Right lobe of liver (tissue), 4 donors: ENCODE data around the gene SBF2.

ENCODE experiments used
- POLR2A ChIP-seq: fragments of 450-650 bp; IDR thresholded peaks from one replicate; pipeline ENCODE4 v1.6.1; 2017; ENCODE audit warnings: antibody characterized with exemption, mild to moderate bottlenecking
- TF ChIP-seq, protein P1 (sequence below), 4 donors: fragments of 200-600 bp in 3 of 4; fragments of 450-650 bp in 1 of 4; IDR thresholded peaks; one replicate each; pipeline versions ENCODE4 v1.5.1 to v1.8.0; 2016 to 2022; ENCODE audit warnings: antibody characterized with exemption in 4 of 4, mild to moderate bottlenecking in 2 of 4
- donor health status: DM: no; HTN: no; CAD: no.
- donor health status: DM: no; HTN: no; CAD: no.
- donor health status: DM: no; HTN: yes; CAD: no.

DNA sequence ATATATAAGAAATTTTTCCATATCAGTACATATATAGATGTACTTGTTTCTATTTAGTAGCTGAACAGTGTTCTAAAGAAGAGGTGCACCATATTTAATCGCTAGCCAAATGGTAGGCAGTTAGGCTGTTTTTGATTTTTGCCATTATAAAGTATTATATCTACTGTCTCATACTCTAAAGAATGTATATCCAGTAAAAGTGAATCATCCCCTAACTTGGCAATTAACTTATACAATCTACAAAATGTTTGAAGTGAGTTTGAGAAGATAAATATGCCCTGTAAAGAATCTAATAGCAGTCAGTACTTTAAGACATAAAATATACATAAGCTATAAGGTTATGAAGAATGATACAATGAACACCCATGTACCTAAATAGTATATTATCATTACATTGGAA is 338.6 kb downstream of the SBF2 start:
- TF ChIP-seq, protein P1, sequence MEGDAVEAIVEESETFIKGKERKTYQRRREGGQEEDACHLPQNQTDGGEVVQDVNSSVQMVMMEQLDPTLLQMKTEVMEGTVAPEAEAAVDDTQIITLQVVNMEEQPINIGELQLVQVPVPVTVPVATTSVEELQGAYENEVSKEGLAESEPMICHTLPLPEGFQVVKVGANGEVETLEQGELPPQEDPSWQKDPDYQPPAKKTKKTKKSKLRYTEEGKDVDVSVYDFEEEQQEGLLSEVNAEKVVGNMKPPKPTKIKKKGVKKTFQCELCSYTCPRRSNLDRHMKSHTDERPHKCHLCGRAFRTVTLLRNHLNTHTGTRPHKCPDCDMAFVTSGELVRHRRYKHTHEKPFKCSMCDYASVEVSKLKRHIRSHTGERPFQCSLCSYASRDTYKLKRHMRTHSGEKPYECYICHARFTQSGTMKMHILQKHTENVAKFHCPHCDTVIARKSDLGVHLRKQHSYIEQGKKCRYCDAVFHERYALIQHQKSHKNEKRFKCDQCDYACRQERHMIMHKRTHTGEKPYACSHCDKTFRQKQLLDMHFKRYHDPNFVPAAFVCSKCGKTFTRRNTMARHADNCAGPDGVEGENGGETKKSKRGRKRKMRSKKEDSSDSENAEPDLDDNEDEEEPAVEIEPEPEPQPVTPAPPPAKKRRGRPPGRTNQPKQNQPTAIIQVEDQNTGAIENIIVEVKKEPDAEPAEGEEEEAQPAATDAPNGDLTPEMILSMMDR (IDR thresholded peaks at IDR 0.05): no peak
- TF ChIP-seq POLR2A: no peak
